Calu3 (cell line): ENCODE results near the gene RHOH. TPM values are rescaled to one million over a fixed set of nuclear protein-coding genes. Genes with fewer than 3 reads are reported as not detected.

ENCODE experiments used
- BruUV-seq: library from RNA; stranded (reverse); fragments of 400-500 nt; replicated peaks from 2 replicates; lab custom pipeline; 2021; lab: Mats Ljungman, UMichigan
- CTCF ChIA-PET: fragments of 300-600 bp; sonication (Branson Sonifier 250); formaldehyde crosslinking; loops from one replicate; lab custom pipeline; 2022; ENCODE audit warnings: antibody characterized with exemption; lab: Charles Lee
- DNase-seq: peaks from one replicate; pipeline ENCODE4 v3.0.0; 2022
- H3K27ac Mint-ChIP-seq: one replicate; pipeline ENCODE4 v1.8.0; 2022; ENCODE audit warnings: mixed read lengths; ENCODE audit not compliant: unreplicated experiment
- H3K27me3 Mint-ChIP-seq: one replicate; pipeline ENCODE4 v1.8.0; 2022; ENCODE audit warnings: mixed read lengths; ENCODE audit not compliant: unreplicated experiment
- H3K36me3 Mint-ChIP-seq: one replicate; pipeline ENCODE4 v1.8.0; 2022; ENCODE audit warnings: mild to moderate bottlenecking, moderate library complexity, mixed read lengths; ENCODE audit not compliant: insufficient read depth, unreplicated experiment
- H3K4me1 Mint-ChIP-seq: one replicate; pipeline ENCODE4 v1.8.0; 2022; ENCODE audit warnings: mild to moderate bottlenecking, low read depth, mixed read lengths; ENCODE audit not compliant: unreplicated experiment
- H3K4me3 Mint-ChIP-seq: one replicate; pipeline ENCODE4 v1.8.0; 2022; ENCODE audit warnings: mild to moderate bottlenecking, low read depth, moderate library complexity, mixed read lengths; ENCODE audit not compliant: unreplicated experiment
- H3K9me3 Mint-ChIP-seq: one replicate; pipeline ENCODE4 v1.8.0; 2022; ENCODE audit warnings: low read depth, mixed read lengths; ENCODE audit not compliant: unreplicated experiment
- intact Hi-C: fragments of 100-400 bp; cut with micrococcal nuclease; formaldehyde crosslinking; loops from one replicate; pipeline ENCODE4 v1.10.0; 2022; ENCODE audit not compliant: unreplicated experiment
- total RNA-seq: library from RNA; stranded (reverse); gene quantifications from 2 replicates; pipeline ENCODE4 v1.2.3, GENCODE V29; 2022
- TF ChIP-seq, protein P1 (sequence below): fragments of 200-600 bp; IDR thresholded peaks from one replicate; pipeline ENCODE4 v1.8.0; 2022; ENCODE audit warnings: antibody characterized with exemption; ENCODE audit not compliant: unreplicated experiment

Gene RHOH
- total RNA-seq, 1 experiment from 2014 or later = not detected

DNA sequence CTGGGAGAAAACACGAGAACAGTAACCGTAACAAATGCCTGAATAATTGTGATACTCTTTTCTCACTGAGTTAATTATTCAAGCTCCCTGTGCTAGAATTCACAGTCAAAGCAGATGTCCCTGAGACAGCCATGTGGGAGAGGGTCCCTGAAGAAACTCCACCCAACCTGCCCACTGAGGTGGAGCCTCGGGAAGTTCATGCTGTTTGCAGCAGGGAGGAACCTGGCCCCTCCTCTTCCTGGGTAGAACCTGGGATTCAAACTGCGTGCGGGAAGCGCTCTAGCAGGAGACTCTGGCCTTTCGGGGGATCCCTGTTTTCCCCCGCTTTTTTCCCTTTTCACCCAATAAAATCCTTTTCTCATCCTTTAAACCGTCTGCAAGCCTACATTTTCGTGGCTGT, 20.2 kb upstream of the RHOH start:
- Mint-ChIP-seq H3K4me3 (no peak overlapping the region), H3K27me3 (no peaks in the 10 kb centered on the region), H3K36me3 (no peaks in the 10 kb centered on the region), H3K27ac (no peak overlapping the region), H3K4me1 (no peaks in the 10 kb centered on the region), H3K9me3 (peaks cover 2% of the 10 kb centered on the region)
- intact Hi-C loops = no loop called here
- no TSS peak for BruUV-seq
- no peak for DNase-seq
- TF ChIP-seq, protein P1, sequence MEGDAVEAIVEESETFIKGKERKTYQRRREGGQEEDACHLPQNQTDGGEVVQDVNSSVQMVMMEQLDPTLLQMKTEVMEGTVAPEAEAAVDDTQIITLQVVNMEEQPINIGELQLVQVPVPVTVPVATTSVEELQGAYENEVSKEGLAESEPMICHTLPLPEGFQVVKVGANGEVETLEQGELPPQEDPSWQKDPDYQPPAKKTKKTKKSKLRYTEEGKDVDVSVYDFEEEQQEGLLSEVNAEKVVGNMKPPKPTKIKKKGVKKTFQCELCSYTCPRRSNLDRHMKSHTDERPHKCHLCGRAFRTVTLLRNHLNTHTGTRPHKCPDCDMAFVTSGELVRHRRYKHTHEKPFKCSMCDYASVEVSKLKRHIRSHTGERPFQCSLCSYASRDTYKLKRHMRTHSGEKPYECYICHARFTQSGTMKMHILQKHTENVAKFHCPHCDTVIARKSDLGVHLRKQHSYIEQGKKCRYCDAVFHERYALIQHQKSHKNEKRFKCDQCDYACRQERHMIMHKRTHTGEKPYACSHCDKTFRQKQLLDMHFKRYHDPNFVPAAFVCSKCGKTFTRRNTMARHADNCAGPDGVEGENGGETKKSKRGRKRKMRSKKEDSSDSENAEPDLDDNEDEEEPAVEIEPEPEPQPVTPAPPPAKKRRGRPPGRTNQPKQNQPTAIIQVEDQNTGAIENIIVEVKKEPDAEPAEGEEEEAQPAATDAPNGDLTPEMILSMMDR = no peak
- CTCF ChIA-PET = no interaction called here

DNA sequence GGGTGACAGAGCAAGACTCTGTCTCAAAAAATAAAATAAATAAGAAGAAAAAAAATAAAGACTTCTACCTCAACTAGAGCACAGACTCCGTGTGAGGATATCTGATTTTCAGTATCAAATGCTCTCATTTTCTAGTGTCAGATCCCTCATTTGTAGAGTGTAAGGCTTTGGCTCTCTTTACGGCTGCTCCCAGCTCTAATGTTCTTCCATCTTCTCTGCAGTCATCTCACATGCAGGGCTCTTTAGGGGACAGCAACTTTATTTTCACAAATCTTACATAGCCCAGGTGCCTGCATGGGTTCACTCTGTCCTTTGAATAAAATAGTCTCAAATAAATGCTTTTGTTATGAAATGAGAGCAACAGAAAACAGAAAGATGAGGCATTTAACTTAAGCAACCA, 19.2 kb upstream of the RHOH start:
- H3K4me3 Mint-ChIP-seq = no peak overlapping the region
- H3K36me3 Mint-ChIP-seq = no peaks in the 10 kb centered on the region
- H3K9me3 Mint-ChIP-seq = peaks cover 2% of the 10 kb centered on the region
- H3K27ac Mint-ChIP-seq = no peak overlapping the region
- H3K4me1 Mint-ChIP-seq = no peaks in the 10 kb centered on the region
- no TSS peak for BruUV-seq
- no peaks in the 10 kb centered on the region for H3K27me3 Mint-ChIP-seq
- TF ChIP-seq, protein P1 = no peak
- no peak for DNase-seq
- CTCF ChIA-PET = no interaction called here
- intact Hi-C loops = no loop called here

DNA sequence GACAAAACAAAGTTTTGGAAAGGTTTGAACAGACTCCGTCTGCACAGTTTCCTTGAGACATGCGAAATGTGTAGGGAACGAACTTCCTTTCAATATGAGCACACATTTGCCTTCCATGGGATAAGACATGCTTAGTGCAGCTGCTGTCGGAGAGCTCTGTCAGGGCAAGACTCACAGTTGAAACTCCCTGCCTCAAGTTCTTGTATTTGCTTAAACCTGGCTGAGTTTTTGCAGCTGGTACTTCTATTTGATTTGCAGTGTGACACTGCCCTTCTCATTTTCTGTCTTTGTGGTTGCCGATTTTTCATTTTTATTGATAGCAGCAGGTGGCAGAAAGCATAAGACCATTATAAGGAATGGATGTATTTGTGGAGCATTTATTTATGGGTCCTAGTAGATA, 18.2 kb upstream of the RHOH start:
- H3K36me3 Mint-ChIP-seq = no peaks in the 10 kb centered on the region
- no peaks in the 10 kb centered on the region for H3K4me1 Mint-ChIP-seq
- H3K4me3 Mint-ChIP-seq = no peak overlapping the region
- CTCF ChIA-PET = no interaction called here
- peaks cover 2% of the 10 kb centered on the region for H3K9me3 Mint-ChIP-seq
- intact Hi-C loops = no loop called here
- TF ChIP-seq, protein P1 = no peak
- H3K27me3 Mint-ChIP-seq = no peaks in the 10 kb centered on the region
- no TSS peak for BruUV-seq
- no peak overlapping the region for H3K27ac Mint-ChIP-seq
- no peak for DNase-seq

DNA sequence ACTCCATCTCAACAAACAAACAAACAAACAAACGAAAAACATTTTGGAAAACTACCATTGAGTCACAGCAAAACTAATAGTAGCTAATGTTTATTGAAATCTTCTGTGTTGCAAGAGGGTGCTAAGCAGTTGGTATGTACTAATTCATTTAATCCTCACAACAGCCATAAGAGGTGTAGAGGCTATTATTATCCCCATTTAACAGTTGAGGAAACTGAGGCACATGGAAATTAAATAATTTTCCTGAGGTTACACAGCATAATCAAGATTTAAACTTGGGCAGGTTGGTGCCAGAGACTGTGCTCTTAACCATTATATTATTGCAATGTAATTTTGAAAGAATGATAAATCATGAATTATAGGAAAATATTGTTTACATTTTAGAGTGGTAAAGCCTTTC, 17.5 kb upstream of the RHOH start:
- BruUV-seq = no TSS peak
- TF ChIP-seq, protein P1 = no peak
- no peak for DNase-seq
- intact Hi-C loops = no loop called here
- no peaks in the 10 kb centered on the region for H3K27me3 Mint-ChIP-seq
- H3K27ac Mint-ChIP-seq = no peak overlapping the region
- H3K9me3 Mint-ChIP-seq = peaks cover 2% of the 10 kb centered on the region
- no peaks in the 10 kb centered on the region for H3K36me3 Mint-ChIP-seq
- CTCF ChIA-PET = no interaction called here
- H3K4me3 Mint-ChIP-seq = no peak overlapping the region
- no peaks in the 10 kb centered on the region for H3K4me1 Mint-ChIP-seq
